OCI-LY7 (cell line): ENCODE measurements around the gene ANO2. TPM values are rescaled to one million over a fixed set of nuclear protein-coding genes. Genes with fewer than 3 reads are reported as not detected.
A peak's percentile ranks its signal among the peaks of the same experiment; 100 is the strongest.

Source experiments
- BruUV-seq: library from RNA; stranded (reverse); fragments of 400-500 nt; replicated peaks from 2 replicates; lab custom pipeline; 2021; lab: Mats Ljungman, UMichigan
- CTCF ChIA-PET: fragments of 300-600 bp; sonication (Branson Sonifier 250); formaldehyde crosslinking; loops from one replicate; lab custom pipeline; 2022; ENCODE audit warnings: antibody characterized with exemption; ENCODE audit not compliant: unreplicated experiment; lab: Charles Lee
- POLR2A ChIA-PET: fragments of 300-600 bp; sonication (Branson Sonifier 250); formaldehyde crosslinking; loops from one replicate; lab custom pipeline; 2022; ENCODE audit warnings: antibody characterized with exemption; lab: Charles Lee
- DNase-seq: peaks from one replicate; pipeline ENCODE4 v3.0.0-alpha.2; 2015; ENCODE audit warnings: low spot score
- H2AFZ ChIP-seq: fragments of 200-600 bp; sonication (generic), shearing (Covaris generic); 2 replicates; pipeline ENCODE4 v1.6.1; 2014; ENCODE audit warnings: mild to moderate bottlenecking, antibody characterized with exemption, low read length, moderate library complexity
- H3K27ac ChIP-seq: fragments of 200-600 bp; sonication (generic); 2 replicates; pipeline ENCODE4 v1.5.1; 2014; ENCODE audit warnings: mixed run types, low read depth, mild to moderate bottlenecking, moderate library complexity, low read length, inconsistent platforms; ENCODE audit not compliant: poor library complexity, severe bottlenecking
- H3K36me3 ChIP-seq: fragments of 200-600 bp; sonication (generic); 2 replicates; pipeline ENCODE4 v1.6.1; 2014; ENCODE audit warnings: mild to moderate bottlenecking, antibody characterized with exemption, low read length, moderate library complexity, mixed read lengths; ENCODE audit not compliant: insufficient read depth
- H3K4me1 ChIP-seq: fragments of 200-600 bp; sonication (generic); 2 replicates; pipeline ENCODE4 v1.5.1; 2014; ENCODE audit warnings: mild to moderate bottlenecking, low read length; ENCODE audit not compliant: insufficient read depth, poor library complexity, severe bottlenecking
- H3K4me2 ChIP-seq: fragments of 200-600 bp; sonication (generic); 2 replicates; pipeline ENCODE4 v1.6.1; 2014; ENCODE audit warnings: mild to moderate bottlenecking, low read length
- H3K4me3 ChIP-seq: fragments of 200-600 bp; sonication (generic); 2 replicates; pipeline ENCODE4 v1.5.1; 2014; ENCODE audit warnings: mild to moderate bottlenecking, low read depth, low read length; ENCODE audit not compliant: poor library complexity, severe bottlenecking
- H3K79me2 ChIP-seq: fragments of 200-600 bp; sonication (generic); 2 replicates; pipeline ENCODE4 v1.6.1; 2016; ENCODE audit warnings: low read depth, mild to moderate bottlenecking, low read length, moderate library complexity, mixed read lengths; ENCODE audit not compliant: insufficient read depth
- H3K9me2 ChIP-seq: fragments of 200-600 bp; sonication (generic); 2 replicates; pipeline ENCODE4 v1.6.1; 2016; ENCODE audit warnings: mild to moderate bottlenecking, low read length, mixed read lengths; ENCODE audit not compliant: insufficient read depth
- H3K9me3 ChIP-seq: fragments of 200-600 bp; sonication (generic); 2 replicates; pipeline ENCODE4 v1.6.1; 2014; ENCODE audit warnings: mild to moderate bottlenecking, mixed run types, low read length, mixed read lengths
- H4K20me1 ChIP-seq: fragments of 200-600 bp; sonication (generic); 2 replicates; pipeline ENCODE4 v1.6.1; 2014; ENCODE audit warnings: mild to moderate bottlenecking, antibody characterized with exemption, low read length, moderate library complexity, mixed read lengths; ENCODE audit not compliant: insufficient read depth
- CTCF ChIP-seq: fragments of 200-600 bp; sonication (generic); conservative IDR thresholded peaks from 2 replicates; pipeline ENCODE4 v1.5.1; 2014; ENCODE audit warnings: mild to moderate bottlenecking, antibody characterized with exemption, low read length, moderate library complexity, mixed read lengths
- EZH2phosphoT487 ChIP-seq: fragments of 200-600 bp; sonication (generic); IDR thresholded peaks from 2 replicates; pipeline ENCODE4 v1.6.1; 2018; ENCODE audit warnings: low read depth, borderline replicate concordance, mild to moderate bottlenecking, mixed run types, antibody characterized with exemption, low read length, moderate library complexity, mixed read lengths
- intact Hi-C: fragments of 100-400 bp; cut with micrococcal nuclease; formaldehyde crosslinking; loops from one replicate; pipeline ENCODE4 v1.10.0; 2022; ENCODE audit not compliant: unreplicated experiment
- total RNA-seq, 2 experiments: library from RNA; depleted of rRNA in 1 of 2; stranded (reverse); fragments of >200 nt in 1 of 2; shearing (Covaris generic) in 1 of 2; gene quantifications; 2 replicates each; pipeline ENCODE4 v1.2.3, GENCODE V29; 2014 to 2022

Gene ANO2
- total RNA-seq, 2 experiments from 2014 or later = not detected

- intact Hi-C loops = no loop called here
- Histone ChIP-seq H3K79me2 (no peaks in the 10 kb centered on the region), H3K36me3 (no peaks in the 10 kb centered on the region), H2AFZ (no peak overlapping the region), H3K4me3 (no peak overlapping the region), H3K9me2 (no peaks in the 10 kb centered on the region), H3K9me3 (no peaks in the 10 kb centered on the region), H3K4me1 (no peaks in the 10 kb centered on the region), H3K4me2 (no peak overlapping the region), H4K20me1 (no peaks in the 10 kb centered on the region), H3K27ac (no peak overlapping the region)
- POLR2A ChIA-PET = interaction anchor here (0.6 kb wide), 1 partner anchor 1289 kb away, joined by 3 read pairs; no protein-coding TSS in a partner anchor
- no peak for DNase-seq
- no TSS peak for BruUV-seq
- CTCF ChIA-PET = no interaction called here
- TF ChIP-seq CTCF = 0 out of 2 replicates have a peak, but pooled peaks have one; percentile 35
- TF ChIP-seq EZH2phosphoT487 = no peak
These were observed 72.3 kb downstream of the ANO2 start for GRCh38 chr12:5872745-5873144.

DNA sequence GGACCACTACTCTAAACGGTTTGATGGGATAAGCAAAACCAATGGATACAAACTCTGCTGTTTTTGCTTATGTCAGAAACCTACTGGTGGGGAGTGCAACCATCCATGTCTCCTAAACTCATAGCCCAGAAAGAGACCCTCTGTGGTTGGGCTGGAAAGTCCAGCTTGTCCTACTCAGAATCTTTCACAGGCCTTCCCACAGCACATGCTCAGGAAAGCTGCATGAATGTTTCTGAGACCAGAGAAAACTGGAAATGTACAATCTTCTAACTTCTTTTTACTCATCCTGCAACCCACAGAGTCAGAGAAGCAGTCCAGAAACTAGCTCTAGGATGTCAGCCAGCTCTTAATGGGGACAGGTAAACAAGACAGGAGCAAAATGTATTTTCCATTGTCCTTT lies 73.3 kb downstream of the ANO2 start:
- Histone ChIP-seq H3K27ac (no peak overlapping the region), H4K20me1 (no peaks in the 10 kb centered on the region), H3K9me3 (no peaks in the 10 kb centered on the region), H3K9me2 (no peaks in the 10 kb centered on the region), H3K4me1 (no peaks in the 10 kb centered on the region), H3K36me3 (no peaks in the 10 kb centered on the region), H2AFZ (no peak overlapping the region), H3K4me3 (no peak overlapping the region), H3K4me2 (no peak overlapping the region), H3K79me2 (no peaks in the 10 kb centered on the region)
- intact Hi-C loops = no loop called here
- ChIA-PET POLR2A (no interaction called here), CTCF (no interaction called here)
- DNase-seq = no peak
- no TSS peak for BruUV-seq
- TF ChIP-seq EZH2phosphoT487 (no peak), CTCF (no peak)

DNA sequence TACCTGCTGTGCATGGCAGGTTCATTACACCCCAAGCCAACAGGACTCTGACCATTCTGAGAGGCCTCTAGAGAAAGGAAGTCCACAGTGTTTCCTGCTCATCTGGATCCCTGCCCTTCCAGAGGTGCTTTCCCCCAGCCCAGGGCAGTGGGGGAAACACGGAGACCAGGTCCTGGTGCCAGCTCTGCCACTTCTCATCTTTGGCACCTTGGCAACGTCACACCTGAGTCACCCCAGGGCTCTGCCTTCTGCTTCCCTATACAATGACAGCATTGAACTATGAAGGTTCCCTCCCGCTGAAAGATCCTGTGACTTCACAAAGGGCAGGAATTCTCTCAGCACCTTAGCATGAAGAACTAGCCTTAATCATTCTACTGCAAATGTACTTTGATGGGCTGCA lies 74.9 kb downstream of the ANO2 start:
- no peak for DNase-seq
- CTCF ChIA-PET = no interaction called here
- intact Hi-C loops = no loop called here

More for the DNA sequence above, 74.9 kb downstream of the ANO2 start:
- POLR2A ChIA-PET = interaction anchor here (0.5 kb wide), 1 partner anchor 489 kb away, joined by 3 read pairs; no protein-coding TSS in a partner anchor
- Histone ChIP-seq H3K4me1 (no peaks in the 10 kb centered on the region), H2AFZ (no peak overlapping the region), H3K4me2 (no peak overlapping the region), H3K9me3 (no peaks in the 10 kb centered on the region), H4K20me1 (no peaks in the 10 kb centered on the region), H3K36me3 (no peaks in the 10 kb centered on the region), H3K79me2 (no peaks in the 10 kb centered on the region), H3K9me2 (no peaks in the 10 kb centered on the region), H3K4me3 (no peak overlapping the region), H3K27ac (no peak overlapping the region)
- no peak for TF ChIP-seq CTCF
- no peak for TF ChIP-seq EZH2phosphoT487
- BruUV-seq = no TSS peak
